HepG2 (cell line): ENCODE results near the gene ABHD6. TPM values are rescaled to one million over a fixed set of nuclear protein-coding genes. Genes with fewer than 3 reads are reported as not detected.

Experiments used
- ASH2L ChIP-seq: fragments of 300-600, 200-600 bp; sonication (generic); IDR thresholded peaks from 2 replicates; pipeline ENCODE4 v1.7.0; 2017; ENCODE audit warnings: low read depth, mild to moderate bottlenecking, moderate library complexity, mixed read lengths, low read length; ENCODE audit not compliant: insufficient read length
- FOXA3 ChIP-seq: IDR thresholded peaks from 2 replicates; pipeline ENCODE4 v1.6.1; 2016; ENCODE audit warnings: missing genetic modification reagents, missing compliant biosample characterization
- MED1 ChIP-seq: sonication (generic); formaldehyde crosslinking; IDR thresholded peaks from 2 replicates; pipeline ENCODE4 v1.4.0; 2020; ENCODE audit warnings: missing genetic modification reagents
- NPAS2 ChIP-seq: sonication (generic); formaldehyde crosslinking; IDR thresholded peaks from 2 replicates; pipeline ENCODE4 v1.8.0; 2022; ENCODE audit warnings: mild to moderate bottlenecking, missing genetic modification reagents, borderline replicate concordance
- NRL ChIP-seq: sonication (generic); formaldehyde crosslinking; IDR thresholded peaks from 2 replicates; pipeline ENCODE4 v1.5.0; 2020; ENCODE audit warnings: missing genetic modification reagents, mild to moderate bottlenecking, moderate library complexity, borderline replicate concordance
- TFDP2 ChIP-seq: sonication (generic); formaldehyde crosslinking; IDR thresholded peaks from 2 replicates; pipeline ENCODE4 v1.4.0; 2020; ENCODE audit warnings: missing genetic modification reagents
- TP53 ChIP-seq: sonication (generic); formaldehyde crosslinking; conservative IDR thresholded peaks from 2 replicates; pipeline ENCODE4 v1.4.0; 2020; ENCODE audit warnings: missing genetic modification reagents
- ZMYM4 ChIP-seq: sonication (generic); formaldehyde crosslinking; IDR thresholded peaks from 2 replicates; pipeline ENCODE4 v1.8.1; 2023; ENCODE audit warnings: mild to moderate bottlenecking, missing genetic modification reagents
- ZNF275 ChIP-seq: sonication (generic); formaldehyde crosslinking; IDR thresholded peaks from 2 replicates; pipeline ENCODE4 v1.8.0; 2022; ENCODE audit warnings: missing genetic modification reagents, mild to moderate bottlenecking, inconsistent platforms, borderline replicate concordance
- ZNF34 ChIP-seq: sonication (generic); formaldehyde crosslinking; IDR thresholded peaks from 2 replicates; pipeline ENCODE4 v1.4.0; 2020; ENCODE audit warnings: mild to moderate bottlenecking, missing genetic modification reagents, borderline replicate concordance
- ZNF572 ChIP-seq: sonication (generic); formaldehyde crosslinking; IDR thresholded peaks from 2 replicates; pipeline ENCODE4 v1.5.1; 2020; ENCODE audit warnings: mild to moderate bottlenecking, missing genetic modification reagents
- ZNF710 ChIP-seq: sonication (generic); formaldehyde crosslinking; IDR thresholded peaks from 2 replicates; pipeline ENCODE4 v1.5.0; 2020; ENCODE audit warnings: mild to moderate bottlenecking, missing genetic modification reagents, borderline replicate concordance
- ZNF761 ChIP-seq: sonication (generic); formaldehyde crosslinking; conservative IDR thresholded peaks from 2 replicates; pipeline ENCODE4 v1.4.0; 2020; ENCODE audit warnings: mild to moderate bottlenecking, missing genetic modification reagents
- ZNF839 ChIP-seq: sonication (generic); formaldehyde crosslinking; IDR thresholded peaks from 2 replicates; pipeline ENCODE4 v1.4.0; 2020; ENCODE audit warnings: missing genetic modification reagents, mild to moderate bottlenecking, borderline replicate concordance
- ZSCAN9 ChIP-seq: IDR thresholded peaks from 2 replicates; pipeline ENCODE4 v1.6.1; 2016; ENCODE audit warnings: borderline replicate concordance
- polyA plus RNA-seq, 8 experiments: library from polyadenylated mRNA; depleted of rRNA in 3 of 8; stranded (reverse) in 7 of 8; unstranded in 1 of 8; fragments of >200 nt; fragmentation: Illumina TruSeq in 4 of 8; extraction: Trizol in 4 of 8; gene quantifications; 2 replicates each; pipeline versions ENCODE4 v1.2.1 to v1.2.3, GENCODE V29; 2011 to 2016; ENCODE audit warnings: low read depth in 4 of 8, missing spikeins in 1 of 8, mixed read lengths in 1 of 8; ENCODE audit not compliant: insufficient read depth in 1 of 8
- total RNA-seq, 5 experiments: library from RNA; depleted of rRNA; stranded (reverse); fragments of >200 nt; fragmentation: Illumina TruSeq; extraction: Trizol; gene quantifications; 2 replicates each; pipeline ENCODE4 v1.2.3, GENCODE V29; 2016; ENCODE audit warnings: low read depth in 1 of 5
- TF ChIP-seq, protein P1 (sequence below): sonication (generic); formaldehyde crosslinking; IDR thresholded peaks from 2 replicates; pipeline ENCODE4 v1.4.0; 2020; ENCODE audit warnings: mild to moderate bottlenecking, missing genetic modification reagents
- TF ChIP-seq, protein P2 (sequence below): IDR thresholded peaks from 2 replicates; pipeline ENCODE4 v1.6.1; 2016; ENCODE audit warnings: mild to moderate bottlenecking, missing biosample characterization, missing genetic modification reagents
- TF ChIP-seq, protein P3 (sequence below), 2 experiments: sonication (generic) in 1 of 2; formaldehyde crosslinking in 1 of 2; IDR thresholded peaks; 2 replicates each; pipeline versions ENCODE4 v1.5.1 to v1.6.1; 2011 to 2020; ENCODE audit warnings: borderline replicate concordance in 1 of 2, low read depth in 1 of 2, low read length in 1 of 2, mild to moderate bottlenecking in 1 of 2, missing genetic modification reagents in 1 of 2, moderate library complexity in 1 of 2

The ABHD6 gene
- total and polyA plus RNA-seq, 2 of the 13 experiments (the other 11 are each of a cell fraction or from before 2014, with no cell fraction given): 9.0 to 17.2 TPM

GRCh38 chr3:58237941-58238681 lies 519 bp downstream of the ABHD6 start (continued):
- TF ChIP-seq ZNF275 (CRISPR knock-in tag) (0 out of 2 replicates have a peak, but pooled peaks have one; percentile 29), TP53 (0 out of 2 replicates have a peak, but pooled peaks have one; percentile 7), ZMYM4 (CRISPR knock-in tag) (peak; percentile 38; the same call in 1 of the 2 replicates), NRL (CRISPR knock-in tag) (no peak; the same call in 1 of the 2 replicates), ZSCAN9 (no peak), ZNF839 (CRISPR knock-in tag) (0 out of 2 replicates have a peak, but pooled peaks have one; percentile 29), NPAS2 (CRISPR knock-in tag) (no peak), ASH2L (peak; percentile 54), TFDP2 (CRISPR knock-in tag) (peak; percentile 67), FOXA3 (CRISPR knock-in tag) (peak; percentile 25; the same call in 1 of the 2 replicates), MED1 (CRISPR knock-in tag) (no peak), ZNF710 (CRISPR knock-in tag) (peak; percentile 38; the same call in 1 of the 2 replicates), ZNF761 (no peak), ZNF572 (CRISPR knock-in tag) (peak; percentile 90; the same call in 1 of the 2 replicates), ZNF34 (CRISPR knock-in tag) (0 out of 2 replicates have a peak, but pooled peaks have one; percentile 19)
- TF ChIP-seq, protein P1, sequence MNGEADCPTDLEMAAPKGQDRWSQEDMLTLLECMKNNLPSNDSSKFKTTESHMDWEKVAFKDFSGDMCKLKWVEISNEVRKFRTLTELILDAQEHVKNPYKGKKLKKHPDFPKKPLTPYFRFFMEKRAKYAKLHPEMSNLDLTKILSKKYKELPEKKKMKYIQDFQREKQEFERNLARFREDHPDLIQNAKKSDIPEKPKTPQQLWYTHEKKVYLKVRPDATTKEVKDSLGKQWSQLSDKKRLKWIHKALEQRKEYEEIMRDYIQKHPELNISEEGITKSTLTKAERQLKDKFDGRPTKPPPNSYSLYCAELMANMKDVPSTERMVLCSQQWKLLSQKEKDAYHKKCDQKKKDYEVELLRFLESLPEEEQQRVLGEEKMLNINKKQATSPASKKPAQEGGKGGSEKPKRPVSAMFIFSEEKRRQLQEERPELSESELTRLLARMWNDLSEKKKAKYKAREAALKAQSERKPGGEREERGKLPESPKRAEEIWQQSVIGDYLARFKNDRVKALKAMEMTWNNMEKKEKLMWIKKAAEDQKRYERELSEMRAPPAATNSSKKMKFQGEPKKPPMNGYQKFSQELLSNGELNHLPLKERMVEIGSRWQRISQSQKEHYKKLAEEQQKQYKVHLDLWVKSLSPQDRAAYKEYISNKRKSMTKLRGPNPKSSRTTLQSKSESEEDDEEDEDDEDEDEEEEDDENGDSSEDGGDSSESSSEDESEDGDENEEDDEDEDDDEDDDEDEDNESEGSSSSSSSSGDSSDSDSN (CRISPR knock-in tag): peak; percentile 67
- TF ChIP-seq, protein P2, sequence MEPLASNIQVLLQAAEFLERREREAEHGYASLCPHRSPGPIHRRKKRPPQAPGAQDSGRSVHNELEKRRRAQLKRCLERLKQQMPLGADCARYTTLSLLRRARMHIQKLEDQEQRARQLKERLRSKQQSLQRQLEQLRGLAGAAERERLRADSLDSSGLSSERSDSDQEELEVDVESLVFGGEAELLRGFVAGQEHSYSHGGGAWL (CRISPR knock-in tag): peak; percentile 71
- TF ChIP-seq, protein P3, sequence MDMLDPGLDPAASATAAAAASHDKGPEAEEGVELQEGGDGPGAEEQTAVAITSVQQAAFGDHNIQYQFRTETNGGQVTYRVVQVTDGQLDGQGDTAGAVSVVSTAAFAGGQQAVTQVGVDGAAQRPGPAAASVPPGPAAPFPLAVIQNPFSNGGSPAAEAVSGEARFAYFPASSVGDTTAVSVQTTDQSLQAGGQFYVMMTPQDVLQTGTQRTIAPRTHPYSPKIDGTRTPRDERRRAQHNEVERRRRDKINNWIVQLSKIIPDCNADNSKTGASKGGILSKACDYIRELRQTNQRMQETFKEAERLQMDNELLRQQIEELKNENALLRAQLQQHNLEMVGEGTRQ (IDR thresholded peaks at IDR 0.05; ENCODE audit: low read depth, low read length): no peak
- TF ChIP-seq, protein P3 (CRISPR knock-in tag; IDR thresholded peaks at IDR 0.05; ENCODE audit: borderline replicate concordance): no peak
